HCT116 (cell line): ENCODE results near the gene HNRNPD. TPM values are rescaled to one million over a fixed set of nuclear protein-coding genes. Genes with fewer than 3 reads are reported as not detected.
"Not testable (repeated sequence)": the region's sequence is repeated elsewhere in the genome, so short reads cannot be mapped to it uniquely, and the experiment has no call there.

ENCODE experiments used
- ATAC-seq: fragments of 200-7000 bp; cut with Tn5 transposase; 2 replicates; pipeline ENCODE4 v1.9.1; 2020; ENCODE audit warnings: mild to moderate bottlenecking, moderate library complexity
- BruUV-seq: library from RNA; stranded (reverse); fragments of 400-500 nt; replicated peaks from 2 replicates; lab custom pipeline; 2021; lab: Mats Ljungman, UMichigan
- CTCF ChIA-PET: fragments of 300-600 bp; sonication (Branson Sonifier 250); formaldehyde crosslinking; loops from one replicate; lab custom pipeline; 2021; ENCODE audit warnings: antibody characterized with exemption; lab: Charles Lee
- POLR2A ChIA-PET: fragments of 300-600, 350-600 bp; sonication (Branson Sonifier 250); formaldehyde crosslinking; loops from one replicate; lab custom pipeline; 2021; ENCODE audit warnings: antibody characterized with exemption; lab: Charles Lee
- RAD21 ChIA-PET, 2 experiments: fragments of 300-600 bp; sonication (Branson Sonifier 250); formaldehyde crosslinking; loops; one replicate each; lab custom pipeline; 2023; ENCODE audit warnings: low total read pairs in 2 of 2; ENCODE audit not compliant: uncharacterized antibody in 2 of 2, unreplicated experiment in 2 of 2, low non-redundant PET in 1 of 2; lab: Charles Lee
- DNase-seq: peaks from one replicate; pipeline ENCODE4 v3.0.0-alpha.2; 2010; ENCODE audit warnings: low read depth, low spot score
- H2AFZ ChIP-seq: fragments of 200-600 bp; shearing (Covaris generic), sonication (generic); 2 replicates; pipeline ENCODE4 v1.6.1; 2017; ENCODE audit warnings: low read depth, mixed run types, mixed read lengths, antibody characterized with exemption, low read length; ENCODE audit not compliant: poor library complexity, severe bottlenecking
- H3K27ac ChIP-seq: 2 replicates; pipeline ENCODE4 v1.5.1; 2012; ENCODE audit warnings: low read depth, low read length
- H3K27me3 ChIP-seq: fragments of 200-600 bp; sonication (generic); 2 replicates; pipeline ENCODE4 v1.6.1; 2016; ENCODE audit warnings: mixed run types, low read length, mixed read lengths; ENCODE audit not compliant: insufficient read depth
- H3K36me3 ChIP-seq, 2 experiments: fragments of 200-500 bp in 1 of 2; fragments of 200-600 bp in 1 of 2; sonication (Bioruptor generic) in 1 of 2; sonication (generic) in 1 of 2; 2 replicates each; pipeline versions ENCODE4 v1.5.1 to v1.6.1; 2014 to 2016; ENCODE audit warnings: low read length in 2 of 2, inconsistent platforms in 1 of 2, mixed read lengths in 1 of 2, mixed run types in 1 of 2; ENCODE audit not compliant: insufficient read depth in 2 of 2, control insufficient read depth in 1 of 2
- H3K4me1 ChIP-seq, 2 experiments: fragments of 200-600 bp in 1 of 2; sonication (generic) in 1 of 2; 2 replicates each; pipeline versions ENCODE4 v1.5.1 to v1.6.1; 2012 to 2017; ENCODE audit warnings: low read length in 2 of 2, inconsistent platforms in 1 of 2, mild to moderate bottlenecking in 1 of 2, mixed read lengths in 1 of 2, mixed run types in 1 of 2, moderate library complexity in 1 of 2; ENCODE audit not compliant: insufficient read depth in 2 of 2, control insufficient read depth in 1 of 2
- H3K4me2 ChIP-seq: fragments of 200-600 bp; sonication (generic); 2 replicates; pipeline ENCODE4 v1.6.1; 2017; ENCODE audit warnings: mixed run types, low read length, mixed read lengths
- H3K4me3 ChIP-seq, 2 experiments: fragments of 200-600 bp in 1 of 2; sonication (generic) in 1 of 2; replicated peaks in 1 of 2; 2 replicates each; pipeline ENCODE4 v1.5.1; 2011 to 2016; ENCODE audit warnings: low read length in 2 of 2, control low read depth in 1 of 2, low read depth in 1 of 2, mild to moderate bottlenecking in 1 of 2, mixed read lengths in 1 of 2, mixed run types in 1 of 2
- H3K79me2 ChIP-seq: fragments of 200-600 bp; sonication (generic); 2 replicates; pipeline ENCODE4 v1.6.1; 2017; ENCODE audit warnings: mild to moderate bottlenecking, mixed run types, low read length, moderate library complexity, mixed read lengths; ENCODE audit not compliant: insufficient read depth
- H3K9ac ChIP-seq: fragments of 200-600 bp; sonication (generic); 2 replicates; pipeline ENCODE4 v1.6.1; 2016; ENCODE audit warnings: low read length, mixed read lengths
- H3K9me2 ChIP-seq: fragments of 200-600 bp; sonication (generic), shearing (Covaris generic); 2 replicates; pipeline ENCODE4 v1.6.1; 2017; ENCODE audit warnings: mixed run types, mild to moderate bottlenecking, moderate library complexity; ENCODE audit not compliant: insufficient read depth
- H3K9me3 ChIP-seq, 2 experiments: fragments of 200-500 bp in 1 of 2; fragments of 200-600 bp in 1 of 2; sonication (Bioruptor generic) in 1 of 2; sonication (generic) in 1 of 2; 2 replicates each; pipeline ENCODE4 v1.6.1; 2014 to 2017; ENCODE audit warnings: low read length in 2 of 2, mixed read lengths in 2 of 2, inconsistent platforms in 1 of 2, low read depth in 1 of 2, mild to moderate bottlenecking in 1 of 2, mixed run types in 1 of 2, moderate library complexity in 1 of 2; ENCODE audit not compliant: control insufficient read depth in 1 of 2, insufficient read depth in 1 of 2
- H4K20me1 ChIP-seq: fragments of 200-600 bp; sonication (generic), shearing (Covaris generic); 2 replicates; pipeline ENCODE4 v1.6.1; 2017; ENCODE audit warnings: mixed run types, mild to moderate bottlenecking, moderate library complexity; ENCODE audit not compliant: insufficient read depth
- CBX3 ChIP-seq: IDR thresholded peaks from 2 replicates; pipeline ENCODE4 v1.6.1; 2012; ENCODE audit warnings: low read depth
- CEBPB ChIP-seq: IDR thresholded peaks from 2 replicates; pipeline ENCODE4 v1.6.1; 2012; ENCODE audit warnings: low read depth
- EGR1 ChIP-seq: IDR thresholded peaks from 2 replicates; pipeline ENCODE4 v1.6.1; 2012; ENCODE audit warnings: low read depth
- EZH2phosphoT487 ChIP-seq: fragments of 200-600 bp; IDR thresholded peaks from 2 replicates; pipeline ENCODE4 v1.6.1; 2018; ENCODE audit warnings: antibody characterized with exemption, borderline replicate concordance
- JUND ChIP-seq: IDR thresholded peaks from 2 replicates; pipeline ENCODE4 v1.6.1; 2012
- POLR2AphosphoS5 ChIP-seq: IDR thresholded peaks from 2 replicates; pipeline ENCODE4 v1.6.1; 2011; ENCODE audit warnings: mild to moderate bottlenecking, low read depth, low read length, moderate library complexity
- RAD21 ChIP-seq: IDR thresholded peaks from 2 replicates; pipeline ENCODE4 v1.6.1; 2012; ENCODE audit warnings: low read depth, mild to moderate bottlenecking
- SP1 ChIP-seq: IDR thresholded peaks from 2 replicates; pipeline ENCODE4 v1.6.1; 2012; ENCODE audit warnings: low read depth
- SRF ChIP-seq: IDR thresholded peaks from 2 replicates; pipeline ENCODE4 v1.6.1; 2012; ENCODE audit warnings: low read depth
- intact Hi-C: fragments of 100-400 bp; cut with micrococcal nuclease; formaldehyde crosslinking; loops from 2 replicates; pipeline ENCODE4 v1.10.0; 2022
- total RNA-seq: library from RNA; stranded (reverse); gene quantifications from one replicate; pipeline ENCODE4 v1.2.1, GENCODE V29; 2021; ENCODE audit not compliant: unreplicated experiment
- TF ChIP-seq, protein P1 (sequence below): IDR thresholded peaks from 2 replicates; pipeline ENCODE4 v1.6.1; 2012
- TF ChIP-seq, protein P2 (sequence below), 3 experiments: fragments of 200-600 bp in 1 of 3; sonication (generic) in 1 of 3; IDR thresholded peaks in 2 of 3; conservative IDR thresholded peaks in 1 of 3; 2 replicates each; pipeline ENCODE4 v1.5.1; 2012 to 2017; ENCODE audit warnings: low read depth in 2 of 3, low read length in 2 of 3, antibody characterized with exemption in 1 of 3, borderline replicate concordance in 1 of 3, control low read depth in 1 of 3, mild to moderate bottlenecking in 1 of 3, mixed read lengths in 1 of 3, mixed run types in 1 of 3, moderate library complexity in 1 of 3; ENCODE audit not compliant: insufficient read depth in 1 of 3

HNRNPD gene
- total RNA-seq, 1 experiment from 2014 or later: 357 TPM

DNA sequence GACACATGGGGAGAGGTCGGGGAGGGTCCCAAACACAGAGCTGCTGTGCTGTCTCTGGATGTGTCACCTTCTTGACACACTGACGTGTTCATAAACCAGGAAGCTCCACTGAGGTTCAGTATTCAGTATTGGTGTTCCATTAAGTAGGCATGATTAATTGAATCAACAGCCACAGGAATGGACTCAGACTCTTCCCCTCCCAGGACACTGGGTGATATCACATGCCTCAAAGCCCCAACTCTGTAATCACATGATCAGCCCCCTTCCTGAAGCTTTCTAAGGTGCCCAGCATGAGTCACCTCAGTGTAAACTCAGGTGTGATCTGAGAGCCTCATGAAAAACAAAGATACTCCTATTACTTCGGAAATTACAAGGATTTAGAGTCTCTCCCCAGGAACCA is 21.1 kb upstream of the HNRNPD start:
- H3K9ac ChIP-seq: no peak overlapping the region
- no peak for DNase-seq
- BruUV-seq: no TSS peak
- 0 out of 2 replicates have a peak, but pooled peaks have one; percentile 8 for TF ChIP-seq JUND
- no peak for TF ChIP-seq SP1
- TF ChIP-seq, all 23 proteins: peak for 1
- Histone ChIP-seq H2AFZ (peak overlapping the region; percentile 10), H3K9me3 (no peaks in the 10 kb centered on the region), H4K20me1 (no peaks in the 10 kb centered on the region), H3K4me2 (no peak overlapping the region; the same call in 1 of the 2 replicates), H3K27me3 (no peaks in the 10 kb centered on the region), H3K4me3 (no peak overlapping the region), H3K36me3 (no peaks in the 10 kb centered on the region), H3K27ac (no peak overlapping the region), H3K9me2 (no peaks in the 10 kb centered on the region), H3K79me2 (no peaks in the 10 kb centered on the region), H3K4me1 (peaks cover 0 to 7% of the 10 kb centered on the region in 2 experiments; a peak in 2 of 4 replicates)
- intact Hi-C loops: no loop called here
- ChIA-PET RAD21 (no interaction called here), POLR2A (no interaction called here), CTCF (no interaction called here)
- peak; percentile 67 for ATAC-seq

DNA sequence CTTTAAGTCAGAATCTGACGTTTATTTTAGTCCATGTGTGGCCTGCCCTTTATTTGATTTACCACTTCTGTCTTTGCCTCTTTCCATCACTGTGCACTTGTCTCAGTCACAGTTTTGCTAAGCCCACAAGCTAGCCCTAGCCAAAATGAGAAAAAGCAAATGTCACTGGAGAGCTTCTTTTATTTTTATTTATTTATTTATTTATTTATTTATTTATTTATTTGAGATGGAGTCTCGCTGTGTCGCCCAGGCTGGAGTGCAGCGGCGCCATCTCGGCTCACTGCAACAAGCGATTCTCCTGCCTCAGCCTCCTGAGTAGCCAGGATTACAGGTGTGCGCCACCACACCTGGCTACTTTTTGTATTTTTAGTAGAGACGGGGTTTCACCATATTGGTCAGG is 16.3 kb upstream of the HNRNPD start:
- POLR2A ChIA-PET, H3K4me1 ChIP-seq, intact Hi-C loops, CTCF ChIA-PET, H3K4me2 ChIP-seq, H3K9me2 ChIP-seq, H3K27me3 ChIP-seq, H3K79me2 ChIP-seq, DNase-seq, H3K4me3 ChIP-seq, H3K9me3 ChIP-seq, RAD21 ChIA-PET, ATAC-seq, H3K9ac ChIP-seq, H3K36me3 ChIP-seq, H3K27ac ChIP-seq, BruUV-seq, H4K20me1 ChIP-seq, H2AFZ ChIP-seq: not testable (repeated sequence)

DNA sequence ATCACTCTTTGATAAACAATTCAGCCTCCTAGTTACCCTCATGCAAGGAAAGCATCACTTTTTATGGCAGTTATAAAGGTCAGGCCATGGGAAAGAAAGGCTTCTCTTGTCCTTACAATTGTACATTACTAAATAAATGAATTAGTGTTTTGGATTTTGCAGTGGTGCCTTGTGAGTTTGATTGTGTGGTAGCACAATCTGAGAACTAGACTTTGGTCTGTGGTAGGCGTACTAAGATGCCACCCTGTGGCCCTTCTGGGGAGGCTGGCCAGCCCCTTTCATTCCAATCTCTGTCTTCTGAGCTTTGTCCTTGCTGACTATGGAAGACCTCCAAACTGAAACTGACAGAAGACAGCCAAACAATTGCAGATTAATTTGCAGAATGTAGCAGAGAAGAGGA is 14.6 kb upstream of the HNRNPD start:
- no peak overlapping the region for H3K4me3 ChIP-seq
- no TSS peak for BruUV-seq
- POLR2A ChIA-PET: interaction anchor here (1.1 to 1.4 kb wide), 2 partner anchors 9 to 41 kb away, joined by 3 read pairs; no protein-coding TSS in a partner anchor
- TF ChIP-seq JUND: no peak
- TF ChIP-seq, protein P1, sequence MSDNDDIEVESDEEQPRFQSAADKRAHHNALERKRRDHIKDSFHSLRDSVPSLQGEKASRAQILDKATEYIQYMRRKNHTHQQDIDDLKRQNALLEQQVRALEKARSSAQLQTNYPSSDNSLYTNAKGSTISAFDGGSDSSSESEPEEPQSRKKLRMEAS: no peak
- TF ChIP-seq RAD21: peak; percentile 51
- TF ChIP-seq EGR1: no peak
- TF ChIP-seq EZH2phosphoT487: no peak
- no peak for TF ChIP-seq POLR2AphosphoS5
- no peak for TF ChIP-seq CEBPB
- TF ChIP-seq, protein P2, sequence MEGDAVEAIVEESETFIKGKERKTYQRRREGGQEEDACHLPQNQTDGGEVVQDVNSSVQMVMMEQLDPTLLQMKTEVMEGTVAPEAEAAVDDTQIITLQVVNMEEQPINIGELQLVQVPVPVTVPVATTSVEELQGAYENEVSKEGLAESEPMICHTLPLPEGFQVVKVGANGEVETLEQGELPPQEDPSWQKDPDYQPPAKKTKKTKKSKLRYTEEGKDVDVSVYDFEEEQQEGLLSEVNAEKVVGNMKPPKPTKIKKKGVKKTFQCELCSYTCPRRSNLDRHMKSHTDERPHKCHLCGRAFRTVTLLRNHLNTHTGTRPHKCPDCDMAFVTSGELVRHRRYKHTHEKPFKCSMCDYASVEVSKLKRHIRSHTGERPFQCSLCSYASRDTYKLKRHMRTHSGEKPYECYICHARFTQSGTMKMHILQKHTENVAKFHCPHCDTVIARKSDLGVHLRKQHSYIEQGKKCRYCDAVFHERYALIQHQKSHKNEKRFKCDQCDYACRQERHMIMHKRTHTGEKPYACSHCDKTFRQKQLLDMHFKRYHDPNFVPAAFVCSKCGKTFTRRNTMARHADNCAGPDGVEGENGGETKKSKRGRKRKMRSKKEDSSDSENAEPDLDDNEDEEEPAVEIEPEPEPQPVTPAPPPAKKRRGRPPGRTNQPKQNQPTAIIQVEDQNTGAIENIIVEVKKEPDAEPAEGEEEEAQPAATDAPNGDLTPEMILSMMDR (IDR thresholded peaks at IDR 0.05 in 2 of 3, conservative IDR thresholded peaks at IDR 0.05 in 1 of 3; ENCODE audit: borderline replicate concordance in 1 of 3, insufficient read depth in 1 of 3, low read depth in 2 of 3, low read length in 2 of 3): peak; percentile 18 to 22 (median 21); a peak in 2 of 6 replicates
- TF ChIP-seq CBX3: 0 out of 2 replicates have a peak, but pooled peaks have one; percentile 22
- no peak for TF ChIP-seq SRF

More for the DNA sequence above, 14.6 kb upstream of the HNRNPD start:
- no peak for DNase-seq
- no peaks in the 10 kb centered on the region for H3K27me3 ChIP-seq
- RAD21 ChIA-PET: no interaction called here
- no peaks in the 10 kb centered on the region for H4K20me1 ChIP-seq
- no peaks in the 10 kb centered on the region for H3K79me2 ChIP-seq
- no peaks in the 10 kb centered on the region for H3K9me3 ChIP-seq
- peak; percentile 68 for ATAC-seq
- H3K36me3 ChIP-seq: no peaks in the 10 kb centered on the region
- intact Hi-C loops: no loop called here
- H3K4me2 ChIP-seq: no peak overlapping the region
- H3K27ac ChIP-seq: no peak overlapping the region
- CTCF ChIA-PET: interaction anchor here (0.9 kb wide), 1 partner anchor 8 kb away, joined by 3 read pairs; no protein-coding TSS in a partner anchor
- no peaks in the 10 kb centered on the region; a peak in 1 of 4 replicates for H3K4me1 ChIP-seq
- no peak overlapping the region for H3K9ac ChIP-seq
- no peak overlapping the region for H2AFZ ChIP-seq
- H3K9me2 ChIP-seq: no peaks in the 10 kb centered on the region
